C1 segment of cervical spinal cord (tissue), 14 donors: ENCODE measurements around the gene CAPN15.
"Not testable (repeated sequence)": the region's sequence is repeated elsewhere in the genome, so short reads cannot be mapped to it uniquely, and the experiment has no call there.

Source experiments
- DNase-seq, 14 donors: peaks; one replicate each; lab custom pipeline; 2025; lab: John Stamatoyannopoulos, UW

Gene CAPN15

DNA sequence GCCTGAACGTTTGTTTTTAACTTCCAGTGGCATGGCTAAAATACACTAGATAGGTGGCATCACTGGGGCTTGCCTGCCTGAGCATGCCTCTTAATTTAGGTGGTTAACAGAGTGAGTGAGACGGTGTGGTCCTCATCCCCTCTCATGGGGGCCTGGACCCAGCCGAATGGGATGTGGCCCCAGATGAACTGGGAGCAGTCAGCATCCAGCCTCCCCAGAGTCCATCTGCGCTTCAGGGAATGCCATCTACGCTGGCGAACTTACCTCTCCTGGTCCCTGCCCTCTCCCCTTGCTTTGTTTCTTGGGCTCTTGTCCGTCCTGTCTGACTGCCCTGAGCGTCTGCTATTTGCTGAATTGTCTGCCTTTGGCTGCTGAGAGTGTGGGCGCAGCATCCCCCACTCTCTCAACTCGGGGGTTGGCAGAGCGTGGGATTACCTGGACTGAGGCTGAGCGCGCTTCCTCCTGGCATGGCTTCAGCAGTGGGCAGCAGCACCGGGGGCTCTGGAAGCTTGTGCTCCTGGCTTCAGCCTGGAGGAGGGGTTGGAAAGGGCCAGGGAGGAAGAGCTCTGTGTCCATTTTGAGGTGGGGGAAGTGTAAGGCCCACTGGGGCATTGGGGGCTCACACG is 64.5 kb downstream of the CAPN15 start:
- DNase-seq: no peak

DNA sequence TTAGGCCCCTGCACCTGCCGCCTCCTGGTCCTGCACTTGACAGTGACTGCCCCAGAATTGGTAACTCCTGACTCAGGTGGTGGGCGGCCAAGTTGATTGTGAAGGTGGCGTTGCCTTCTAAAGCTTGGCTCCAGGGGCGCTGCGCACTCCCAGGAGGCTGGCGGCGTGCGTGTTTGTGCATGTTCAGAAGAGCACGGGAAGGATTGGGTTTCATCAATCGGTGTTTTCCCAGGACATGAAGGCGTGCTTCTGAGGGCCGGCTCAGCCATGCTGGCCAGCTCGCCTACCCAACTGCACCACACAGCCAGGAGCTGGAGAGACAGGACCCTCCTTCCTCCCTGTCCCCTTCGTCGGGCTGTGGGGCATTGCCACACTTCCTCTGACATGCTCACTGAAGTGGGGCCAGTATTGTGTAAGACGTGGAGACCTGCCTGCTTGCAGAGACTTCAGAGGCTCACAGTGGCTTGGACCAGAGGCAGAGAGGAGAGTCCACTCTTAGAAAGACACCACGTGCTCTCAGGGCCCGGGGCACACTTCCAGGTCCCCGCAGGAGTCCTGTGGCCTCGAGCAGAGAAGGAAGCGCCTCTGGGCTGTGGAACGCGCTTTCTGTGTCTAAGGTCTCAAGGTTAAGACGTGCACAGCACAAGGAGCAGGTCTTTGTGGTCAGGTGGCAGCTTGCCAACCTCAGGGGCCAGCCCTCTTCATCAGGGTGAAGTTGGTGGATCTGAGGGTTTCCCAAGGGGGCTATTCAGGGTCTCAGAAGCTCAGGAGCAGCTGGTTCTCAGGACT is 65.2 kb downstream of the CAPN15 start:
- DNase-seq: peak in 9 of 14 donors; percentile 9 to 73 (median 40)

DNA sequence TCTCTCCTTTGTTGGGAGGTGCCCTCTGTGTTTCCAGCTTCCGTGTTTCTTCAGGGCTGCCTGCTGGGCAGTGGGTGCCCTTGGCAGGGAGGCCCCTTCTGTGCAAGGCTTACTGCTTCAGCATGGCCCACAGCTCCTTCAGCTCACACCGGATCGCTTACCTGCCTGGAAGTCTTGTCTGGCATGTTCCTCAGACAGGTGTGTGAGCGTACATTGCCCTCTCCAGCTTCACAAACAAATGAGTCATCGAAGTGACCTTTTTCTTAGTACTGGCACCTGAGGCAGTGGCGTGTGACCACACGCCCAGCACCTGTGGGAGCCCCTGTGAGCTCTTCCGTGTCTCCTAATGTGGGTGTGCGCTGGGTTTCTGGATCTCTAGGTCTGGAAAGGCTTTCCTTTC is 65.9 kb downstream of the CAPN15 start:
- no peak for DNase-seq

DNA sequence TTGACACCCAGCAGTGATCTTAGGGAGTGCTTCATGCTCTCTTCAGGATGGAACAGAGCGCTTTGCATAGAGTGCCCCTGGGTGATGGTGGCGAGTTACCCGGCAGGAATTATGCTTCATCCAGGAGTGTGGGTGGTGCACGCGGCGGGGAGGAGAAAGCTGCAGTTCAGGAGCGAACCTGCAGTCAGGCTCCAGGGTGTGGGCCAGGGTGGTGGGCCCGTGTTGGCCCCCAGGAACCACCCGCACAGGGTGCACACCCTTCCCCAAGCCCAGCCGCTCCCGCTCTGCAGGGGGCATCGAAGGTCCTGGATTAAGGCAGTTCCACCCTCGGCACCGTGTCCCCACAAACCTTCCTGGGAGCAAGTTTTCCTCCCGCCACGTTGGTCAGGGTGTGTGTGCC is 66.3 kb downstream of the CAPN15 start:
- DNase-seq: no peak

DNA sequence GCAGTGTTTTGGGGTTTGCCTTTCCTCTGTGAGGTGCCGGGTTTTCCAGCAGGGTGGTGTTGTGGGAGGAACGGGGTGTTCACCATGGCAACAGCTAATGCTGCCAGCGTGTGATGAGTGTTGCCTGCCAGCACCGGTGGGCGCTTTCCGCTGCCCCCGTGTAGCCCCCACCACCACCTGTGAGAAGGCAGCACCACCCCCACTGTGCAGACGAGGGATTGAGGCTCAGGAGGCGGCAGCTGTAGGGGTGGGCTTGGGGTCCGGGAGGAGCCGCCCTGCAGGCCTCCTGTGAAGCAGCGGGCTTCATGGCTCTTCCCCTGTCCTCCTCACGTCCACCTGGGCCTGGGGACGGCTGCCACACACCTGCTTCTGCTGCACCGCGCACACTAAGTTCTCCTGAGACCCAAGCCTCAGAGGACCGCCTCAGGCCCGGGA is 67.6 kb downstream of the CAPN15 start:
- DNase-seq: no peak

DNA sequence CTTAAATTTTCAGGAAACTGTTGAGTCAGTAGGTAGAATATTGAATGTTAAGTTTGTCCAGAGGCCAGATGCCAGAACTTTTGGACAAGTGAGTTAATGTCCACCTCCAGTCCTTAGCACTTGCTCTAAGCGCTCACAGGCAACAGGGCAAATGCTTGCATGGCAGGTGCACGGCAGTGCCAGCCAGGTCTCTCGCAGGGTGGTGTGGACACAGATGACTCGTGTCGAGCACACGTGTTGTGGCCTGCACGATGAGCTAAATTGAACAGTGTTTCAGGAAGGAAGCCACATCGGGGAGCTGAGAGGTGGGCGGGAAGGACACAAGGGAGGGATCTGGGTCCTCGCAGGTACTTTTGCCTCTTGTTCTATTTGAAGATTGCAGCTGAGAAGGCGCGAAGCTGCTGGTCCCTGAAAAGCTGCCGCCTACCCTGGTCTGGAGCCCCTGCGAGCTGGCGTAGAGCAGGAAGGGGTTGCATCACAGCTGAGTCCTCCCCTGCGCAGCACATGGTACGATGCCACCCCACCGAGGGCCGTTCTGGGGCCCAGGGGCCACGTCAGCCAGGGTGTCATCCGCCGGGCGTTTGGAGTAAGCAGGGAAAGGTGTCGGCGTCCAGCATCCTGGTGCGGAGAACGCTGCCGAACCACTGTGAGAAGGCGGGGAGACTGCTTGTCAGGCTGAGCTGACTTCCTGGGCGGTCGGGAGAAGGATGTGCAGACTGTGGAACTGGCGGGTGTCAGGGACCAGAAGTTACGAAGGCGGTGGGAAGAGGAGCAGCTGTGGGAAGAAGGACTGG is 68.6 kb downstream of the CAPN15 start:
- DNase-seq: peak in 1 of 14 donors; percentile 77

DNA sequence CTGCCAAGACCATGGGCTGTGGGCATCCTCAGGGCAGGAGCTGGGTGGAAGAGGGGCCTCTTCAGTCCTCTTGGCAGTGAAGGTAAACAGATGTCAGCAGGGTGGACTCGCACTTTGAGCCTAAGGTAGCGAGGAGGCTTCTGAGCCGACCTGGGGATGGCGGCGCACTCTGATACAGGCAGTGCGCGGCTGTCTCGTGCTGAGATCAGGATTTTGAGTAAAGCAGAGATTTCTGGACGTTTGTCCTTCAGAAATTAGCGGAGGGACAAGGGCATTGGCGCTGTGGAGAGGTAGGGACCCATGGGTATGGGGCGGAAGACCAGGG is 69.2 kb downstream of the CAPN15 start:
- no peak for DNase-seq

DNA sequence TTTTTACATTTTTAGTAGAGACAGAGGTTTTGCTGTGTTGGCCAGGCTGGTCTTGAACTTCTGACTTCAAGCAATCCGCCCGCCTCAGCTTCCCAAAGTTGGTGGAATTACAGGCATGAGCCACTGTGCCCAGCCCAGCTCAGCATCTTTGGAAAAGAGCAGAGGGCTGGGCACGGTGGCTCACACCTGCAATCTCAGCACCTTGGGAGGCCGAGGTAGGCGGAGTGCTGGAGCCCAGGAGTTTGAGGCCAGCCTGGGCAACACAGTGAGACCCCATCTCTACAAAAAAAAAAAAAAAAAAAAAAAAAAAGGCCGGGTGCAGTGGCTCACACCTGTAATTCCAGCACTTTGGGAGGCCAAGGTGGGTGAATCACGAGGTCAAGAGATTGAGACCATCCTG is 70.1 kb downstream of the CAPN15 start:
- not testable (repeated sequence) for DNase-seq

DNA sequence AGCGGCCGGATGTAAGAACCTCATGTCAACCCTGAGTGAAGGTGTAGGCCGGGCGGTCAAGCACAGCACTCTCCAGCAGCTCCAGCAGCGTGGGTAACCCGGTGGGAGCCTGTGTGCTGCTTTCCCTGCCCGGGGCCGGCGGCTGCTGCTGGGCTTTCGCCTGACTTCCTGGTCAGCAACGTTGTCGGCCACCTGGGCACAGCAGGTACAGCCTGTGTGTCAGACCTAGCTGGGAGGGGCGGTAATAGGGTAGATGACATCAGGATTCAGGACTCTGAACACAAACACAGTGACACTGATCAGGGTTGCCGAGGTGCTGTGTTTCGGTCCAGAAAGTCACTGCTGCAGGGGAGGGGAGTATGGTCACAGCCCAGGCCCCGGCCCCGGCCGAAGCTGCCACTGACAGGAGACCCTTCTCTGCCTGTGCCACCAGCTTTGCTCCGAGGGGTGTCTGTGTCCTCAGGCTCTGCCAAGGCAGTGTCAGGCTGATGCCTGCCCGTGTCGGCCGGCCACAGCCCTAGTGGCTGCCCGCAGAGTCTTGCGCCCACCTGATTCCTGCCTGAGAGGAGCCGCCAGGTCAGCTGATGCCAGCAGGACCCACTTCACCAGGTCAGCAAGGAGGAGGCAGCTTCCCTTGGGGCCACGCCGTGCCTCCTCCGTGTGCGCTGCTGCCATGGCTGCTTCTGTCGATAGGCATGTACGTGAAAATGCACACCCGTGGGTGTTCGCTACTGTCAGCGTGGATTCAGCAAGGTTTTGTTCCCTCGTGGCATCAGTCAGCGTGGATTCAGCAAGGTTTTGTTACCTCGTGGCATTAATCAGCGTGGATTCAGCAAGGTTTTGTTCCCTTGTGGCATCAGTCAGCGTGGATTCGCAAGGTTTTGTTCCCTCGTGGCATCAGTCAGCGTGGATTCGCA is 71.6 kb downstream of the CAPN15 start:
- peak in 1 of 14 donors; percentile 43 for DNase-seq

DNA sequence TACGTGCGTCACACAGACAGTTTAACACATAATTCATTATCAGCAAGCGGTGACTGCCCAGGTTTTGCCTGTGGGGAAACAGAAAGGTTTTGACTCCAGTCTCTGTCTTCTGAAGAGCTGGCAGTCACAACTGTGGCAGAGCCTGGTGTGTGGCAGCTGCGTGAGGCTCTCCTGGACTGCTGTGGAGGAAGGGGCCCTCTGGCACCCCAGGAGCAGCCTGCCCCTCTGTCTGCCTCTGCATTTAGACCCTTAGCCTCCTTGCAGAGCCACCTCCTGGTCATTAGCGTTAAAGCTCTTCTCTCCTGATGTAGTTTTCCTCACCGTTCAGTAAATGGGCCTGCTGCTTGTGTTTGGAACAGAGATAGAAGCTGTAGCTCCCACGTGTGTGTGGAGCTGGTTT is 73.3 kb downstream of the CAPN15 start:
- DNase-seq: peak in 1 of 14 donors; percentile 35

DNA sequence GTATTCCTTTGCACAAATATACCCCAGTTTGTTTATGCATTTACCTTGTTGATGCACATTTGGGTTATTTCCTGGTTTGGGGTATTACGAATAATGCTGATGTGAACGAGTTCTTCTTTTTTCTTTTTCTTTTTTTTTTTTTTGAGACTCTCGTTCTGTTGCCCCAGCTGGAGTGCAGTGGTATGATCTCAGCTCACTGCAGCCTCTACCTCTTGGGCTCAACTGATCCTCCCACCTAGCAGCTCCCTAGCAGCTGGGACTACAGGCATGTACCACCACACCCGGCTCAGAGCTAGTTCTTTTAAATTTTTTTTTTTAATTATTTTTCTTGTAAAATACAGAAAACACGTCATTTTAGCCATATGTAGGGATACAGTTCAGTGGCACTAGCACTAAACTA is 76.4 kb downstream of the CAPN15 start:
- DNase-seq: no peak
